Measurements from ENCODE around the gene OTUD4. TPM values are rescaled to one million over a fixed set of nuclear protein-coding genes. Genes with fewer than 3 reads are reported as not detected.
"Not testable (repeated sequence)": the region's sequence is repeated elsewhere in the genome, so short reads cannot be mapped to it uniquely, and the experiment has no call there.

Gene OTUD4
- 10 to 100 TPM; 39.6 to 47.9 TPM for total RNA-seq

GRCh38 chr4:145180298-145181090, at the start of gene OTUD4:
Gene OTUD4 (minus strand): TSS chr4:145180589. CDS start chr4:145179973, 616 bp downstream.
- ATAC-seq (peak; percentile 81 to 88), DNase-seq (ENCODE audit: low spot score in 2 of 2) (peak; percentile 91 to 95)
- Mint-ChIP-seq H3K27ac (peak within 1 kb of the TSS; percentile 93 to 94), H3K36me3 (peaks cover 18 to 23% of the 10 kb centered on the region in 2 donors), H3K9me3 (no peaks in the 10 kb centered on the region)

DNA sequence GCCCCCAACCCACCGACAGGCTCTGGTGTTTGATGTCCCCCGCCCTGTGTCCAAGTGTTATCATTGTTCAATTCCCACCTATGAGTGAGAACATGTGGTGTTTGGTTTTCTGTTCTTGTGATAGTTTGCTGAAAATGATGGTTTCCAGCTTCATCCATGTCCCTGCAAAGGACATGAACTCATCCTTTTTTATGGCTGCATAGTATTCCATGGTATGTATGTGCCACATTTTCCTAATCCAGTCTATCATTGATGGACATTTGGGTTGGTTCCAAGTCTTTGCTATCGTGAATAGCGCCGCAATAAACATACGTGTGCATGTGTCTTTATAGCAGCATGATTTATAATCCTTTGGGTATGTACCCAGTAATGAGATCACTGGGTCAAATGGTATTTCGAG, 42.8 kb upstream of the OTUD4 start:
- ATAC-seq; H3K27ac Mint-ChIP-seq; H3K9me3 Mint-ChIP-seq; H3K36me3 Mint-ChIP-seq; DNase-seq (ENCODE audit: low spot score in 2 of 2): not testable (repeated sequence)

GRCh38 chr4:145221529-145221928, 41.1 kb upstream of the OTUD4 start:
- not testable (repeated sequence) for DNase-seq (ENCODE audit: low spot score in 2 of 2); H3K36me3 Mint-ChIP-seq; H3K9me3 Mint-ChIP-seq; H3K27ac Mint-ChIP-seq; ATAC-seq

- Mint-ChIP-seq H3K27ac (no peak overlapping the region), H3K36me3 (no peaks in the 10 kb centered on the region)
- DNase-seq (ENCODE audit: low spot score in 2 of 2), result no peak
Observed at GRCh38 chr4:145219090-145219489, 38.7 kb upstream of the OTUD4 start.

GRCh38 chr4:145218251-145218650, 37.9 kb upstream of the OTUD4 start:
- no peak overlapping the region for H3K27ac Mint-ChIP-seq
- DNase-seq (ENCODE audit: low spot score in 2 of 2), result no peak
- H3K9me3 Mint-ChIP-seq, result no peaks in the 10 kb centered on the region
- no peak for ATAC-seq
- H3K36me3 Mint-ChIP-seq, result no peaks in the 10 kb centered on the region

More at GRCh38 chr4:145219090-145219489, 38.7 kb upstream of the OTUD4 start:
- no peaks in the 10 kb centered on the region for H3K9me3 Mint-ChIP-seq
- no peak for ATAC-seq

DNA sequence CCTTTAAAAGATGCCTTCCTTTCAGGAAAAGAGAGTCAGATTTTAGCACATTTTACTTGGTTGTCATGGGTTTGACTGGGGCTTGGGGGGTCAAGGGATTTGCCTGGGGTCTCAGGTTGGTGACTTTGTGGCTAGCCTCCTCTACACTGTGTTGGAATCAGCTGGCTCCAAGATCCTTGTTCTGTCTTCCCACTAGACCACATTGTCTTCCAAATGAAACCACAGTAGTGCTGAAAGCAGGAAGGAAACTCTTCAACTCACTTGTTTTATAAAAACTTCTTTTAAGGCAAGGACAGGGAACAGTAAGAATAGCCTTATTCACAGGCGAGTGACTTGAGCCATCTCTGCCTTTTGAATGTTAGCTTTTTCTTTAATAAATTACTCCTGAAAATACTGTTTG, 37.0 kb upstream of the OTUD4 start:
- ATAC-seq (no peak), DNase-seq (ENCODE audit: low spot score in 2 of 2) (no peak)
- H3K36me3 Mint-ChIP-seq, result no peaks in the 10 kb centered on the region
- H3K9me3 Mint-ChIP-seq, result no peaks in the 10 kb centered on the region
- H3K27ac Mint-ChIP-seq, result no peak overlapping the region

DNA sequence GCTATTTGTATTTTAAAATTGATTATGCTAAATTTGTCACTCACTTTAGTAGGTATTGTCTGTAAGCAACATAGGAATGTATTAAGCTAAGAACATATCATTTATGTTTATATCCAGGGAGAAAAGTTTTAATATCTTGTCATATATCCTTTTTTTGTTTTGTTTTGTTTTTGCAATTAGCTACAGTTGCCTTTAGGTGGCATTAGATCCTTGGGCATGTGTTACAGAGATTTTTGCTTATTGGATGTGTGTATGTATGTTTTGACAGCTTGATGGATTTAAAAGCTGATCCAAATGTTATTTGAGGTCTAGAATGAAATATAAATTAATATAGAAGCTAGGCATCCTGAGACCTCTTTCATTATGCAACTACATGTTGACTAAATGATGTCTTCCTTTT, 36.1 kb upstream of the OTUD4 start:
- Mint-ChIP-seq H3K36me3 (no peaks in the 10 kb centered on the region), H3K27ac (no peak overlapping the region), H3K9me3 (no peaks in the 10 kb centered on the region)
- ATAC-seq, result no peak
- no peak for DNase-seq (ENCODE audit: low spot score in 2 of 2)

GRCh38 chr4:145213245-145213644, 32.9 kb upstream of the OTUD4 start:
- Mint-ChIP-seq H3K36me3 (no peaks in the 10 kb centered on the region), H3K9me3 (no peaks in the 10 kb centered on the region), H3K27ac (no peak overlapping the region)
- ATAC-seq (peak; percentile 35 to 94), DNase-seq (ENCODE audit: low spot score in 2 of 2) (no peak)

DNA sequence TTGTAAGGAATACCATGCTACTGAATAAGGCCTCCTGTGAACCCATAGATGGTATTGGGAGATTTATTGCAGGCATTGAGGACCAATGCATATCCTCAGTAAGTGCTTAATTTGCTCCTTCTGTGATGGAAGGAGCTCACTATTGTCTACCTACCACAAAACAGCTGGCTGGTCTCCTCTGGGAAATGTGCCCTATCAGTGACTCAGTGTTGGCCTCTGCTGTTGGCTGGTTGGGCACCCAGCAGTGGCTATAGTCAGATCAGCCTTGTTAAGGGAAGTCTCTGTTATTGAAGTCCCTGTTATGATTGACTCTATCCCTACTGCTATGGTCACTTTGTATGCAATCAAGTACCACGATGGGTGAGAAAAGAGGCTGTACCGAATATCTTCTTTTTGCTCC, 27.5 kb upstream of the OTUD4 start:
- Mint-ChIP-seq H3K27ac (no peak overlapping the region), H3K9me3 (peaks cover 0 to 5% of the 10 kb centered on the region in 2 donors), H3K36me3 (no peaks in the 10 kb centered on the region)
- ATAC-seq (peak in 1 of 2 donors; percentile 31), DNase-seq (ENCODE audit: low spot score in 2 of 2) (no peak)

GRCh38 chr4:145203410-145203809, 23.0 kb upstream of the OTUD4 start:
- DNase-seq (ENCODE audit: low spot score in 2 of 2) (no peak), ATAC-seq (no peak)
- Mint-ChIP-seq H3K27ac (no peak overlapping the region), H3K9me3 (peaks cover 0 to 5% of the 10 kb centered on the region in 2 donors), H3K36me3 (no peaks in the 10 kb centered on the region)

DNA sequence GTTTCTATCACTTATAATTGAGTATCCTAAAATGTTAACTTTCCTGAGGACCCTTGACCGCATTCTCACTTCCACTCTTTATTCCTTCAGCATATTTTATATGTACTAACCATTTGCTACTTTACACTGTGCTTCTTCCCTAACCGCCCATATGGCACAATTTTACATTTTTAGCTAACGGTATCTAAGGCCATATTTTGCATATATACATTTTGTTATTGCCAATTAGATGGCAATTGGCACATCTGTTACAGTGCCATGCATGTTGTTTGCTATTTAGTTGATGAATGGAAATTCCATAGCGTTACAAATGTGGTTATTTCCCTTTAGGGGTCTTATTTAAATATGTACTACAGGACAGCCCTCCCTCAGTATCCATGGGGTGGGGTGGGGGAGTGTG, 20.0 kb upstream of the OTUD4 start:
- no peaks in the 10 kb centered on the region for H3K9me3 Mint-ChIP-seq
- ATAC-seq, result no peak
- H3K27ac Mint-ChIP-seq, result no peak overlapping the region

DNA sequence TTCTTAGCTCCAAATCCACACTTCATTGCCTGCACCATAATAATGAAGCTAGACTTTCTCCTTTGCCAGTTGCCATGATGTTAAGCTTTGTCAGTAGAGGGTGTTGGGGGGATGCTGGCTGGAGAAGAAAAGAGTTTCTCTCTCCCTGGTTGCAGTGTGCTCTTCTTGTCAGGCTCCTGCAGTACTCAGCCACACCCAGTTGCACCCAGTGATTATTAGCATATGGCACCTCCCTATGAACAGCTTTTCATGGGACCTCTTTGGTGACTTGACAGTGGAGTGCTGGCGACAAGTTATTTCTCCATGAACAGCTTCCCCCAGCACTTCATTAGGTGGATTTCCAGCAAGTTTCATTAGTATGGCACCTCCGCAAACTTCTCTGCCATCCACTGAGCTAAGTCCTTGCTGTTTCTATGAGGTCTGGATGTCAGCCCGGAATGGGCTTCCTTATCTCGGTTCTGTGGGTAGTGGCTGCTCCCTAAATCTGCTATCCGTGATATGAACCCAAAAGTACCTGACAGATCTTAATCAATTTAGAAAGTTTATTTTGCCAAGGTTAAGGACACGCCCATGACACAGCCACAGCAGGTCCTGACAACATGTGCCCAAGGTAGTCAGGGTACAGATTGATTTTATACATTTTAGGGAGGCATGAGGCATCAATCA, 18.8 kb upstream of the OTUD4 start:
- no peak for DNase-seq (ENCODE audit: low spot score in 2 of 2)
- peak overlapping the region in 1 of 2 donors; percentile 6 for H3K27ac Mint-ChIP-seq
- H3K9me3 Mint-ChIP-seq, result no peaks in the 10 kb centered on the region
- H3K36me3 Mint-ChIP-seq, result no peaks in the 10 kb centered on the region
- ATAC-seq, result no peak

More for the DNA sequence above, 20.0 kb upstream of the OTUD4 start:
- no peaks in the 10 kb centered on the region for H3K36me3 Mint-ChIP-seq
- no peak for DNase-seq (ENCODE audit: low spot score in 2 of 2)

DNA sequence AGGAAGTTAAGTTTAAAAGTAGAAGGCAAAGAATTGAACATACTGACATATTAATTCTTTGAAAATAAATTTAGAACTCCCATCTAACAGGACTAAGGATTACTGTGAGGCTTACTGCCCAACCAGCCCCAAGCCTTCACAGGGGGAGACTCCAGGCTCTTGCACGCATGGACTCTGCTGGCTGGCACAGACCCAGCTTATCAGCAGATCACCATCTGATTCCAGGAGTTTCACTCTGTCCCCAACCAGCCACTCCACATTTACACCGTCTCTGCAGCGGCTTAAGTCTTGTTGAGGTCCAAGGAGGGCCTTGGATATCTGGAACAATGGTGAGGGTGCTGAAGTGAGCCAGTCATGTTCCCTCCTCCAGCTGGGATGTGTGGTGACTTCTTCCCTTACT, 16.4 kb upstream of the OTUD4 start:
- H3K27ac Mint-ChIP-seq, result no peak overlapping the region
- ATAC-seq (no peak), DNase-seq (ENCODE audit: low spot score in 2 of 2) (no peak)
- H3K9me3 Mint-ChIP-seq, result no peaks in the 10 kb centered on the region
- H3K36me3 Mint-ChIP-seq, result no peaks in the 10 kb centered on the region

DNA sequence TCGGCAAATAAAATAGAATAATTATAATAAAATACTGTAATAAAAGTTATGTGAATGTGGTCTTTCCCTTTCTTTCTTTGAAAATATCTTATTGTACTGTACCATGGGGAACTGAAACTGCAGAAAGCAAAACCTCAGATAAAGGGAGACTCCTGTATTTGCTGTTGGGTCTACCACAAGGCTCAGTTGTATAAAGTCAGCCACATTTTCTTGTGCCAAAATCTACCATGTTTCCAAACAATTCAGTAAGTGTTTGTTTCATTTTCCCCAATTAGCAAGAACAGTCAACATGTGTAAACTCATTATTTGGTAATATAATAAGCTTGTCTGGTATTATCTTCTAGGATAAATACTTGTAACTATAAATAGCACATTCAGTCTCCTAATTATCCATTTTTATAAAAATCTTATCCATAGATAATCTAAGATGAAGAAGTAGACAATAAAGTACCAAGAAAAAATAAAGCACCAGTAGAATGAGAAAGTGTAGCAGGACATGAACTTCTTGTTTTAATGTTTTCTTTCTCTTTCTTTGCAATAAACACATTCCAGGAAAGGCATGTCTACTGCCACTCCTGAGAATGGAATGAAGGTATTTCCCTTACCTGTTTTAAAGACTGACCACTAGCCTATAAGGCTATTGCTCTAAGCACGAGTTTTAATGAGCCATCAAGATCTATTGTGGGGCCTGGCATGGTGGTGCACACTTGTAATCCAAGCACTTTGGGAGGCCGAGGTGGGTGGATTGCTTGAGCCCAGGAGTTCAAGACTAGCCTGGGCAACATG, 15.0 kb upstream of the OTUD4 start:
- no peaks in the 10 kb centered on the region for H3K36me3 Mint-ChIP-seq
- no peaks in the 10 kb centered on the region for H3K9me3 Mint-ChIP-seq
- ATAC-seq (no peak), DNase-seq (ENCODE audit: low spot score in 2 of 2) (no peak)
- no peak overlapping the region for H3K27ac Mint-ChIP-seq

- H3K27ac Mint-ChIP-seq, result no peak overlapping the region
- DNase-seq (ENCODE audit: low spot score in 2 of 2) (no peak), ATAC-seq (no peak)
- H3K36me3 Mint-ChIP-seq, result no peaks in the 10 kb centered on the region
- H3K9me3 Mint-ChIP-seq, result no peaks in the 10 kb centered on the region
Observed at GRCh38 chr4:145189981-145190380, 9.6 kb upstream of the OTUD4 start.

DNA sequence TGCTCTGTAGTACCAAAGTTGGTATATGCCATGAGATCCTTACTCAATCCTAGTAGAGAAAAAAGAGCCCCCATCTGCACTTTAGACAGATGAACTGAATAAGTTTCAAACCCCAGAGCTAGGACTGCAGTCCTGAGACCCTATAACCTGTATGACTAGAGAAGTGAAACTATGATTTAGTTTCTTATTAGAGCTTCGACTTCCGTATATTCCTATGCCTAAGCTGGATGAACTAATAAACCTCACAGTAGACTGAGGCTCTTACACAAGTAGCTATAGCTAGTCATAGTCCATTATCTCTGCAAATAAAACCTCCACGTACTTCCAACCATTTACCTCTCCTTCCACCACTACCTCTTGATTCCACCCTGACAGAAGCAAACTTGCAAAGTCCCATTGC, 6.3 kb upstream of the OTUD4 start:
- ATAC-seq (no peak), DNase-seq (ENCODE audit: low spot score in 2 of 2) (no peak)
- Mint-ChIP-seq H3K36me3 (no peaks in the 10 kb centered on the region), H3K9me3 (no peaks in the 10 kb centered on the region), H3K27ac (no peak overlapping the region)

DNA sequence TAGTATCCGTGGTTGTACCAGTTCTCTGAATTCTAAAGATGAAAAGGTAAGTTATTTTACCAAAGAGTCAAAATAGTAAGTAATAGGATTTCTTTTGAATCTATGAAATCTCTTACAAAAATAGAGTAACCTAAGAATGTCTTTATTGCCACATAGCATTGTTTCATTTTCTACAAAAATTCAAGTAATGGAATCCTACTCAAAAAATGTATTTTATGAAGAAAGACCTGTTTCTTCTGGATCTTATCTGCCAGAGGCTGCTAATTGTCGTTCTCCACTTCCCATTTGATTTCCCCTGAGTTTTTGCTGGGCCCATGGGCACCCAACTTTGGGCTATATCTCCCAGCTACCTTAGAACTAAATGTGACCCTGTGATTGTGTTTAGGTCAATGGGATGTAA, 3.2 kb upstream of the OTUD4 start:
- peaks cover 8 to 13% of the 10 kb centered on the region in 2 donors for H3K36me3 Mint-ChIP-seq
- DNase-seq (ENCODE audit: low spot score in 2 of 2), result no peak
- H3K9me3 Mint-ChIP-seq, result no peaks in the 10 kb centered on the region
- H3K27ac Mint-ChIP-seq, result no peak overlapping the region
- ATAC-seq, result no peak

Measured in activated naive CD4-positive, alpha-beta T cell treated with anti-CD3 and anti-CD28 coated beads, Interleukin-2, amount 50 U/mL, for 72 hours (primary cell).